Measurements from ENCODE around the gene UBALD2.
"Not testable (repeated sequence)": the region's sequence is repeated elsewhere in the genome, so short reads cannot be mapped to it uniquely, and the experiment has no call there.

UBALD2 gene

GRCh38 chr17:76262732-76263344 lies 2.3 kb upstream of the UBALD2 start:
- DNase-seq (ENCODE audit: insufficient read length, low spot score) (no peak), FAIRE-seq (no peak)
- TF ChIP-seq CTCF (IDR thresholded peaks at IDR 0.05; ENCODE audit: insufficient read depth, missing control alignments): no peak

- DNase-seq (ENCODE audit: insufficient read length, low spot score) (no peak), FAIRE-seq (no peak)
- no peak for TF ChIP-seq CTCF (IDR thresholded peaks at IDR 0.05; ENCODE audit: insufficient read depth, missing control alignments)
Measured at GRCh38 chr17:76263896-76264295, 1.3 kb upstream of the UBALD2 start.

DNA sequence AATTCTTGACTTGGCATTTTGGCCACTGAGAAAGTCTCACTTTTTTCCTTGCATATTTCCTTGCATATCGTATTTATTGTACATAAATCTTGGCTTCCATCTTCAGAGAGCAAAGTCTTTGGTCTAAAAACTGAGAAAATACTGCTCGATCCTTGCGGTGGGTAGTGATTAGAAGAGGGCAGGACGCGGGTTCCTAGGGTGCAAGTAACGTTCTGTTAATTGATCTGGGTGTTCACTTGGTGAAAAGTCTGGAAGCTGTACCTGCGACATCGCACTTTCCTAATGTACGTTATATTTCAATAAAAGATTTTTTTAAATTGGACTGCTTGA lies 758 bp upstream of the UBALD2 start:
- no peak for TF ChIP-seq CTCF (IDR thresholded peaks at IDR 0.05; ENCODE audit: insufficient read depth, missing control alignments)
- FAIRE-seq: no peak
- no peak for DNase-seq (ENCODE audit: insufficient read length, low spot score)

DNA sequence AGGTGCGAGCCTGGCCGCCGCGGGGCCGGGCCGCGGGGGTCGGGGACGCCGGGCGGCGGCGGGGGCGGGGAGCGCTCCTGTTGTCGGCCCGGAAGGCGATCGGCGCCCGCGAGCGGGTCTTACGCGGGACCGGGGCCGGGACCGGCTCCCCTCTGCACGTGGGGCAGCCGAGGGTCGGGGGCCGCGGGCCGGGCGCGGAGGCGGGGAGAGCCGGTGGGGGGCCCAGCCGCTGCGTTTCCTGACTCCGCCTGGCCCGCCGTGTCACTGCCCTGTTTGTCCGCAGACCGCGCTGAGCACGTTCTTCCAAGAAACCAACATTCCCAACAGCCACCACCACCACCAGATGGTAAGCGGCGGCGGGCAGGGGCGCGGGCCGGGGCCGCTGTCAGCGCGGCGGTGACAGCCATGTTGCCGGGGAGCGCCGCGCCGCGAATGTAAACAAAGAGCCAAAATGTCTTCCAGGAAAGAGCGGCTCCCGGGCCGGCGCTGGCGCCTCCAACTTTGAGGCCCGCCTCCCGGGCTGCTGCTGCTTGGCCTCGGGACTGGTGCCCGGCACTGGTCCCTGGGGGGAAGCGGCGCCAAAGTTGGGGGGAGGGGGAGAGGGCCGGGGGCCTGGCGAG lies 586 bp downstream of the UBALD2 start:
- DNase-seq (ENCODE audit: insufficient read length, low spot score): no peak
- no peak for FAIRE-seq

GRCh38 chr17:76266244-76266938 lies 1.2 kb downstream of the UBALD2 start:
- DNase-seq (ENCODE audit: insufficient read length, low spot score): no peak
- no peak for TF ChIP-seq CTCF (IDR thresholded peaks at IDR 0.05; ENCODE audit: insufficient read depth, missing control alignments)
- FAIRE-seq: no peak

More for the DNA sequence above, 586 bp downstream of the UBALD2 start:
- no peak for TF ChIP-seq CTCF (IDR thresholded peaks at IDR 0.05; ENCODE audit: insufficient read depth, missing control alignments)

DNA sequence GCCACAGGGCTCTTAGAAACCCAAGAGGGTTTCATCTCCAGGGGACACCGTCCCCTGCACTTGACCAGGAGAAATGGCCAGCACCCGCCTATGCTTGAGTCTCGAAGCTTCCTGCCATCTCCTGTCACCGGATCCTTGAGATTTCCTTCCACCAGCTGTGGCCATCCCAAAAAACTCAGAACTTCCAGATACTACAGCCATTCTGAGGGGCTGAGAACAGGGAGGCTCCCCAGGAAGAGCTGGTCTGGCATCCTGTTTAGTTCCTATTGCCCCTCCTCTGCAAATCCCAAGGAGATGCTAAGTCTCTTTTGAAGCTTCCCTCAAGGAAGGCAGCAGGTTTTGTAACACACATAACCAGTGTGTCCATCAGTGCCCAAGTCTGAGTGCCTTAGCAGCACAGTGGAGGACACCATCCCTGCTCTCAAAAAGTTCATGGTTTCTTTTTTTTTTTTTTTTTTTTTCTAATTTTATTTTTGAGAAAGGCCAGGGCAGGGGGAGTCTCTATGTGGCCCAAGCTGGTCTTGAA lies 2.0 kb downstream of the UBALD2 start:
- TF ChIP-seq CTCF (IDR thresholded peaks at IDR 0.05; ENCODE audit: insufficient read depth, missing control alignments): no peak
- FAIRE-seq (no peak), DNase-seq (ENCODE audit: insufficient read length, low spot score) (no peak)

GRCh38 chr17:76267581-76268001 lies 2.4 kb downstream of the UBALD2 start:
- DNase-seq (ENCODE audit: insufficient read length, low spot score); FAIRE-seq: not testable (repeated sequence)

Data from D721Med (cell line).